ENCODE data around the gene SPOCK1.

SPOCK1 gene

GRCh38 chr5:137032929-137033328, 466.2 kb downstream of the SPOCK1 start:
- no peak overlapping the region for H3K9ac ChIP-seq
- no peaks in the 10 kb centered on the region for H3K27me3 ChIP-seq (ENCODE audit: insufficient read depth, low read depth)
- no peaks in the 10 kb centered on the region for H4K20me1 ChIP-seq (ENCODE audit: insufficient read depth)
- no peak for TF ChIP-seq CTCF (conservative IDR thresholded peaks at IDR 0.05; ENCODE audit: low read depth, low read length)
- no peaks in the 10 kb centered on the region for H3K4me1 ChIP-seq (ENCODE audit: low read depth, poor library complexity, severe bottlenecking)
- H3K36me3 ChIP-seq (ENCODE audit: insufficient read depth), result no peaks in the 10 kb centered on the region
- H3K27ac ChIP-seq, result no peak overlapping the region
- no peak overlapping the region for H3K4me3 ChIP-seq (IDR thresholded peaks at IDR 0.05; ENCODE audit: insufficient read depth, low read depth, low read length)
- H3K4me2 ChIP-seq, result no peak overlapping the region
- no peaks in the 10 kb centered on the region for H3K79me2 ChIP-seq (ENCODE audit: insufficient read depth, low read depth)
- no peak overlapping the region for H2AFZ ChIP-seq (ENCODE audit: low read depth)

- no peaks in the 10 kb centered on the region for H3K4me1 ChIP-seq (ENCODE audit: low read depth, poor library complexity, severe bottlenecking)
- no peak overlapping the region for H3K4me3 ChIP-seq (IDR thresholded peaks at IDR 0.05; ENCODE audit: insufficient read depth, low read depth, low read length)
- TF ChIP-seq CTCF (conservative IDR thresholded peaks at IDR 0.05; ENCODE audit: low read depth, low read length), result no peak
Measured at GRCh38 chr5:137027758-137028157, 471.4 kb downstream of the SPOCK1 start.

GRCh38 chr5:137026296-137026695, 472.8 kb downstream of the SPOCK1 start:
- Histone ChIP-seq H3K27ac (no peak overlapping the region), H3K4me2 (no peak overlapping the region), H4K20me1 (ENCODE audit: insufficient read depth) (no peaks in the 10 kb centered on the region), H3K9ac (no peak overlapping the region), H3K4me1 (ENCODE audit: low read depth, poor library complexity, severe bottlenecking) (no peaks in the 10 kb centered on the region), H2AFZ (ENCODE audit: low read depth) (no peak overlapping the region), H3K27me3 (ENCODE audit: insufficient read depth, low read depth) (no peaks in the 10 kb centered on the region), H3K79me2 (ENCODE audit: insufficient read depth, low read depth) (no peaks in the 10 kb centered on the region), H3K4me3 (IDR thresholded peaks at IDR 0.05; ENCODE audit: insufficient read depth, low read depth, low read length) (no peak overlapping the region), H3K36me3 (ENCODE audit: insufficient read depth) (no peaks in the 10 kb centered on the region)
- TF ChIP-seq CTCF (conservative IDR thresholded peaks at IDR 0.05; ENCODE audit: low read depth, low read length), result no peak

More at GRCh38 chr5:137027758-137028157, 471.4 kb downstream of the SPOCK1 start:
- Histone ChIP-seq H3K27ac (no peak overlapping the region), H3K9ac (no peak overlapping the region), H3K4me2 (no peak overlapping the region), H4K20me1 (ENCODE audit: insufficient read depth) (no peaks in the 10 kb centered on the region), H2AFZ (ENCODE audit: low read depth) (no peak overlapping the region), H3K27me3 (ENCODE audit: insufficient read depth, low read depth) (no peaks in the 10 kb centered on the region), H3K79me2 (ENCODE audit: insufficient read depth, low read depth) (no peaks in the 10 kb centered on the region), H3K36me3 (ENCODE audit: insufficient read depth) (no peaks in the 10 kb centered on the region)

- Histone ChIP-seq H3K27me3 (ENCODE audit: insufficient read depth, low read depth) (no peaks in the 10 kb centered on the region), H3K9ac (no peak overlapping the region), H3K4me3 (IDR thresholded peaks at IDR 0.05; ENCODE audit: insufficient read depth, low read depth, low read length) (no peak overlapping the region), H3K4me1 (ENCODE audit: low read depth, poor library complexity, severe bottlenecking) (no peaks in the 10 kb centered on the region), H2AFZ (ENCODE audit: low read depth) (no peak overlapping the region), H4K20me1 (ENCODE audit: insufficient read depth) (no peaks in the 10 kb centered on the region), H3K27ac (no peak overlapping the region), H3K36me3 (ENCODE audit: insufficient read depth) (no peaks in the 10 kb centered on the region), H3K4me2 (no peak overlapping the region), H3K79me2 (ENCODE audit: insufficient read depth, low read depth) (no peaks in the 10 kb centered on the region)
- no peak for TF ChIP-seq CTCF (conservative IDR thresholded peaks at IDR 0.05; ENCODE audit: low read depth, low read length)
Measured at GRCh38 chr5:137024044-137024443, 475.1 kb downstream of the SPOCK1 start.
